ENCODE data around the gene VWF. TPM values are rescaled to one million over a fixed set of nuclear protein-coding genes. Genes with fewer than 3 reads are reported as not detected.

VWF gene
- total and polyA plus RNA-seq, 2 donors (not counting 1 experiment from before 2014, with no cell fraction given) = not detected

DNA sequence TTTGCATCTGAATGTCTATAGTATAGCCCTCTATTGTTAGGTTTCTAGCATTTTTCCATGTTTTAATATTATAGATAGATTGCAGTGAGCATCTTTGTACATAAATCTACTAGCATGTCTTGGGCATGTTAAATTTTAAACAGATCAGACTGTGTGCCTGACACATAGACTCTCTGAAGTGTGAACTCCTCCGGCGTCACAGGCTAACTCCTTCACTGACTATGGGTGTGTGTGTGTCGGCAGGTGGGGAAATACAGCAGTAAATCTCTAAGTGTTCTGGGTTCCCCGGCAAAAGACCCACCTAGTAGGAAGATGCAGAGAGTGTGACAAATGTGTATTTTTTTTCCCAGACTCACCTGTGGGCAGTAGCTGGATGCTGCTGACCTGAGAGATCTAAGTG is 2.3 kb downstream of the VWF start:
- ChIA-PET CTCF (no interaction called here), POLR2A (no interaction called here)
- Mint-ChIP-seq H3K4me3 (no peak overlapping the region), H3K27me3 (peaks cover 28% of the 10 kb centered on the region), H3K27ac (no peak overlapping the region), H3K9me3 (ENCODE audit: insufficient read depth) (no peaks in the 10 kb centered on the region), H3K4me1 (no peaks in the 10 kb centered on the region)
- Histone ChIP-seq H3K36me3 (replicated peaks in 1 of 2; ENCODE audit: control extremely low read depth in 1 of 2, control insufficient read depth in 1 of 2, extremely low read depth in 1 of 2, insufficient read depth in 2 of 2, low read length in 1 of 2) (no peaks in the 10 kb centered on the region), H3K27me3 (replicated peaks in 1 of 4; ENCODE audit: control extremely low read depth in 1 of 4, control insufficient read depth in 3 of 4, insufficient read depth in 4 of 4, low read length in 3 of 4) (peaks cover 0 to 5% (median 0%) of the 10 kb centered on the region in 4 experiments), H3K9ac (ENCODE audit: low read length) (no peak overlapping the region), H3K4me1 (ENCODE audit: control insufficient read depth in 2 of 2, insufficient read depth in 2 of 2, low read length in 2 of 2) (no peaks in the 10 kb centered on the region), H3K27ac (ENCODE audit: low read length in 2 of 2) (no peak overlapping the region), H2AFZ (ENCODE audit: insufficient read depth, low read depth, low read length, poor library complexity, severe bottlenecking) (no peak overlapping the region), H4K20me1 (ENCODE audit: control insufficient read depth, insufficient read depth, low read length, poor library complexity, severe bottlenecking) (no peaks in the 10 kb centered on the region), H3K4me3 (ENCODE audit: control extremely low read depth in 1 of 5, extremely low read depth in 1 of 5, insufficient read depth in 1 of 5, low read depth in 2 of 5, low read length in 4 of 5) (no peak overlapping the region), H3K9me3 (ENCODE audit: control extremely low read depth in 1 of 3, control insufficient read depth in 2 of 3, insufficient read depth in 1 of 3, low read length in 2 of 3) (peaks cover 0 to 2% (median 0%) of the 10 kb centered on the region in 3 donors), H3K79me2 (ENCODE audit: control insufficient read depth, insufficient read depth, low read length) (no peaks in the 10 kb centered on the region), H3K4me2 (replicated peaks; ENCODE audit: low read depth, low read length, poor library complexity, severe bottlenecking) (no peak overlapping the region)
- intact Hi-C loops (cut with micrococcal nuclease) = no loop called here
- TF ChIP-seq, protein P1, sequence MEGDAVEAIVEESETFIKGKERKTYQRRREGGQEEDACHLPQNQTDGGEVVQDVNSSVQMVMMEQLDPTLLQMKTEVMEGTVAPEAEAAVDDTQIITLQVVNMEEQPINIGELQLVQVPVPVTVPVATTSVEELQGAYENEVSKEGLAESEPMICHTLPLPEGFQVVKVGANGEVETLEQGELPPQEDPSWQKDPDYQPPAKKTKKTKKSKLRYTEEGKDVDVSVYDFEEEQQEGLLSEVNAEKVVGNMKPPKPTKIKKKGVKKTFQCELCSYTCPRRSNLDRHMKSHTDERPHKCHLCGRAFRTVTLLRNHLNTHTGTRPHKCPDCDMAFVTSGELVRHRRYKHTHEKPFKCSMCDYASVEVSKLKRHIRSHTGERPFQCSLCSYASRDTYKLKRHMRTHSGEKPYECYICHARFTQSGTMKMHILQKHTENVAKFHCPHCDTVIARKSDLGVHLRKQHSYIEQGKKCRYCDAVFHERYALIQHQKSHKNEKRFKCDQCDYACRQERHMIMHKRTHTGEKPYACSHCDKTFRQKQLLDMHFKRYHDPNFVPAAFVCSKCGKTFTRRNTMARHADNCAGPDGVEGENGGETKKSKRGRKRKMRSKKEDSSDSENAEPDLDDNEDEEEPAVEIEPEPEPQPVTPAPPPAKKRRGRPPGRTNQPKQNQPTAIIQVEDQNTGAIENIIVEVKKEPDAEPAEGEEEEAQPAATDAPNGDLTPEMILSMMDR (IDR thresholded peaks at IDR 0.05) = no peak
- TF ChIP-seq EZH2 (IDR thresholded peaks at IDR 0.05; ENCODE audit: borderline replicate concordance, insufficient read depth, low read depth, low read length, poor library complexity, severe bottlenecking) = no peak
- DNase-seq (no peak), ATAC-seq (ENCODE audit: low read depth) (no peak)
- 94% methylated on average over 4 of the region's 4 CpGs for WGBS (ENCODE audit: insufficient coverage)

DNA sequence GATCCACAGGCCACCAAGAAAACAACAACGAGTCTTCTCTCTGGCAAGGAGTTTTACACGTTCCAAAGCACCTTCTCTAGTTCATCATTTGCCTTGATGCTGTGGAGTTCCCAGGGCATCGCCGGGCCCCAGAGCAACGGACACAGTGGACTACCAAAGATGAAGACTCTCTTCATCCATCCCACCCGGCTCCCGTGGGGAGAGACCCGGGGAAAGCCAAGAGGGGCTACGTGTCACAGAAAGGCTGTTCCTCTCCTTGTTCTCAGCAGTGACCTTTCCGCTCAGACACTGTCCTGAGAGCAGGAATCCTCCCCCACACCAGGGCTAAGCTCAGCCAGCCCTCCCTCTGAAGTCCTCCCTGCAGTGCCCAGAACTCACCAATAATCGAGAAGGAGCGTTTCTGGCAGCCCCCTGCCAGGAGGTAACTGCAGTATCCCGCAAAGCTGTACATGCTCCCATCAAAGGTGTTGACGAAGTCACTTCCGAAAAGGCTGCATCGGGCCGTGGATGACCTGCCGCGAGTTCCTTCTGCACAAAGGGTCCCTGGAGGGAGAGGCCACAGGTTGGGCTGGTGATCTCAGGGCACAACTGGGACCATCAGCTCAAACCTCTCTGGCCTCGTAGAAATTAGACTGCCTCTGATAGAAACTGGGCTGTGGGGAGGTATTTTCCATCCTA is 3.5 kb downstream of the VWF start:
- Histone ChIP-seq H2AFZ (ENCODE audit: insufficient read depth, low read depth, low read length, poor library complexity, severe bottlenecking) (no peak overlapping the region), H3K9ac (ENCODE audit: low read length) (no peak overlapping the region), H3K79me2 (ENCODE audit: control insufficient read depth, insufficient read depth, low read length) (no peaks in the 10 kb centered on the region), H3K36me3 (replicated peaks in 1 of 2; ENCODE audit: control extremely low read depth in 1 of 2, control insufficient read depth in 1 of 2, extremely low read depth in 1 of 2, insufficient read depth in 2 of 2, low read length in 1 of 2) (no peaks in the 10 kb centered on the region), H3K4me3 (ENCODE audit: control extremely low read depth in 1 of 5, extremely low read depth in 1 of 5, insufficient read depth in 1 of 5, low read depth in 2 of 5, low read length in 4 of 5) (no peak overlapping the region), H3K4me2 (replicated peaks; ENCODE audit: low read depth, low read length, poor library complexity, severe bottlenecking) (no peak overlapping the region), H4K20me1 (ENCODE audit: control insufficient read depth, insufficient read depth, low read length, poor library complexity, severe bottlenecking) (no peaks in the 10 kb centered on the region), H3K27ac (ENCODE audit: low read length in 2 of 2) (no peak overlapping the region), H3K4me1 (ENCODE audit: control insufficient read depth in 2 of 2, insufficient read depth in 2 of 2, low read length in 2 of 2) (no peaks in the 10 kb centered on the region), H3K9me3 (ENCODE audit: control extremely low read depth in 1 of 3, control insufficient read depth in 2 of 3, insufficient read depth in 1 of 3, low read length in 2 of 3) (peaks cover 0 to 2% (median 0%) of the 10 kb centered on the region in 3 donors), H3K27me3 (replicated peaks in 1 of 4; ENCODE audit: control extremely low read depth in 1 of 4, control insufficient read depth in 3 of 4, insufficient read depth in 4 of 4, low read length in 3 of 4) (peaks cover 0 to 5% (median 0%) of the 10 kb centered on the region in 4 experiments)
- ChIA-PET POLR2A (no interaction called here), CTCF (no interaction called here)
- 94% methylated on average over 19 of the region's 20 CpGs for WGBS (ENCODE audit: insufficient coverage)
- no peaks in the 10 kb centered on the region for H3K4me1 Mint-ChIP-seq
- H3K27ac Mint-ChIP-seq = no peak overlapping the region
- no peak for ATAC-seq (ENCODE audit: low read depth)
- no peak for DNase-seq
- no peak for TF ChIP-seq EZH2 (IDR thresholded peaks at IDR 0.05; ENCODE audit: borderline replicate concordance, insufficient read depth, low read depth, low read length, poor library complexity, severe bottlenecking)
- TF ChIP-seq, protein P1 (IDR thresholded peaks at IDR 0.05) = no peak
- intact Hi-C loops (cut with micrococcal nuclease) = no loop called here
- H3K9me3 Mint-ChIP-seq (ENCODE audit: insufficient read depth) = no peaks in the 10 kb centered on the region
- peaks cover 36% of the 10 kb centered on the region for H3K27me3 Mint-ChIP-seq
- no peak overlapping the region for H3K4me3 Mint-ChIP-seq
